NCI-H146 treated with DMSO at 0.1 percent for 48 hours (cell line): ENCODE results near the gene BIRC6.

Experiments used
- DNase-seq: peaks from one replicate; lab custom pipeline; 2025; ENCODE audit not compliant: unreplicated experiment; lab: John Stamatoyannopoulos, UW

The BIRC6 gene

GRCh38 chr2:32372519-32373182, 15.8 kb downstream of the BIRC6 start:
- no peak for DNase-seq

- DNase-seq, result no peak
Measured at GRCh38 chr2:32375228-32375892, 18.5 kb downstream of the BIRC6 start.

GRCh38 chr2:32376756-32377155, 19.9 kb downstream of the BIRC6 start:
- DNase-seq, result no peak

- DNase-seq, result no peak
Measured at GRCh38 chr2:32377928-32378327, 21.1 kb downstream of the BIRC6 start.

DNA sequence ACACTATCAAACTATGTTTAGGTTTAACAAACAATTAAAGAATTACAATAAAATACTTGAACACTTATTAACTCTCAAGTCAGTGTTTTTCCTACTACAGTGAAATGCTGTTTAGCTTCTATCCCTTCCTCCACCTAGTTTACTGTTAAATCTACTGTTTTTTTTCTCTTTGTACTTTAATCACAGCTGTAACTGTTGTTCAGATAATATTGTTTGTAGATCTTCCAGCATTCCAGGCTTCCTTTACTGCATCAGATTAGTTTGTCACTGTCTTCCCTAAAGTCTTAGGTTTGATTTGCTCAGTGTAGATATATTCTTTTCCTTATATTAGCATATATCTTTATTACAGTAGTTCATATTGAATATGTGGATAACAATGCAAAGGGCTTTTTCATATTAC, 22.5 kb downstream of the BIRC6 start:
- no peak for DNase-seq

GRCh38 chr2:32383858-32384257, 27.0 kb downstream of the BIRC6 start:
- no peak for DNase-seq

DNA sequence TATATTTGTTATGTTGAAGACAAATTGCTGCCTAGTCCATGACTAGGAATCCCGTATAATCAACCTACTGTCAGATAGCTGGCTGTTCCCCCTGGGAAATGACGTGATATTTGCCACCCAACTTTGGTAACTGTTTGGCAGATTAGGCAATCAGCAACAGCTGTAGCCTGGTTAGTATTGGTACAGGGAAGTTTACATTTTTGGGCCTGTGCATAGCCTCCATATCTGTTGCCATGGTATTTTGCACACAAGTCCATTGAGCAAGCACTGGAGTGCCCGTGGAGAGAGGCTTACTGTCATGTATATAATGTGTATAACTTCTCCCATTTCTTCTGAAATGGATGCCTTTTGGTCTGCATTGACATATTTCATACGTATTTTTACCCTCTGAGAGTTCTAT, 27.7 kb downstream of the BIRC6 start:
- no peak for DNase-seq

DNA sequence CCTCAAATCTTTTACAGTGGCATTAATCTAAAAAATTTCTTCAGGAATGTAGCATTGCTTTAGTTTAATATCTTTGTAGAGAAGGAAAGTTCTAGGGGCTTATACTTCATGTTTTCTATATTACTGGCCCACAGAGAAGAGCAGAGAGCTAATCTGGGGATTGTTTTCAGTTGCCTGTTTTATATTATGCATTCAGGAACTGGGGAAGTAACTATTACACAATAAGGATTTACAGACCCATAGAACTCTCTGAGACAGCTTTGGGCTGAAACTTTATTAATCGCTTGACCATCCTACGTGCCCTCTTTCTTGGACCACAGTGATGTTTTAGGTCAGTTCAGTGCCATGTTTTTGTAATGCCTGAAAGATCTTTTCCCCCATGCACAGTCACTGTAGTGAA, 29.9 kb downstream of the BIRC6 start:
- DNase-seq, result no peak

DNA sequence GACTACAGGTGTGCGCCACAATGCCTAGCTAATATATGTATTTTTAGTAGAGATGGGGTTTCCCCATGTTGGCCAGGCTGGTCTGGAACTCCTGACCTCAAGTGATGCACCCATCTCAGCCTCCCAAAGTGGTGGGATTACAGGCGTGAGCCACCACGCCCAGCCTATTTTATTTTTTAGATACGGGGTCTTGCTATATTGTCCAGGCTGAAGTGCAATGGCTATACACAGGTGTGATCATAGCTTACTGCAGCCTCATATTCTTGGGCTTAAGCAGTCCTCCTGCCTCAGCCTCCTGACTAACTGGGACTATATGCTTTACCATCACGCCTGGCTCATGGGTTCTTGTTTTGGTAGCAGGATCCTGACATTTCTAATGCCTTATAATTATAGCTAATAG, 42.4 kb downstream of the BIRC6 start:
- DNase-seq, result no peak

DNA sequence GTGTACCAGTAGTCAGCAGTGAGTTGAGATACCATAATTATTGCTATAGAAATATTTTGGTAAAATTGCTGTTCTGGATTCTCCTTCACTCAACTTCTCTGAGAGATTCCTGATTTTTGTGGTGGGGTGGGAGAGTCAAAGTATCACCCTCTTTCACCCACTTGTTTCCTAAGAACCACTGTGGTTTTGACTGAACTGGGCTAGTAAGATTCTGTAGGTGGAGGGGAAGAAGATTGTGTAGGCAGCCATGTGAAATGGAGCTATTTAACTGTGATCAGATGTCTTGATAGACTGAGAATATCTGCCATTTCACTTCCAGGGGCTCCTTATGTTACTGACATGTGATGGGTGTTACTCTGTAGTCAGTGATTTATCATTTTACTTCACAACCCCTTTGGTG, 45.3 kb downstream of the BIRC6 start:
- no peak for DNase-seq

GRCh38 chr2:32403782-32404181, 47.0 kb downstream of the BIRC6 start:
- no peak for DNase-seq

DNA sequence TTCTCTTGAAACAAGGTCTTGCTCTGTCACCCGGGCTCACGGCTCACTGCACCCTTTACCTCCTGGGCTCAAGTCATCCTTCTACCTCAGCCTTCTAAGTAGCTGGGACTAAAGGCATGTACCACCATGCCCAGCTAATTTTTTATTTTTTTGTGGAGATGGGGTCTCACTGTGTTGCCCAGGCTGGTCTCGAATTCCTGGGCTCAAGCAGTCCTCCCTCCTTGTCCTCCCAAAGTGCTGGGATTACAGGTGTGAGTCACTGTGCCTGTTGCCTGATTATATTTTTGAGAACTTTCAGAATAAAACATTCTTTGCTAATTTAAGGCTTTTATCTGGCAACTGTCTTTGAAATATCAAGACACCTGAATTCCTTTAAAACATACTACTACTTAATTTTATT, 47.9 kb downstream of the BIRC6 start:
- DNase-seq, result no peak

- no peak for DNase-seq
Measured at GRCh38 chr2:32416519-32416918, 59.7 kb downstream of the BIRC6 start.

GRCh38 chr2:32417659-32418058, 60.8 kb downstream of the BIRC6 start:
- no peak for DNase-seq

DNA sequence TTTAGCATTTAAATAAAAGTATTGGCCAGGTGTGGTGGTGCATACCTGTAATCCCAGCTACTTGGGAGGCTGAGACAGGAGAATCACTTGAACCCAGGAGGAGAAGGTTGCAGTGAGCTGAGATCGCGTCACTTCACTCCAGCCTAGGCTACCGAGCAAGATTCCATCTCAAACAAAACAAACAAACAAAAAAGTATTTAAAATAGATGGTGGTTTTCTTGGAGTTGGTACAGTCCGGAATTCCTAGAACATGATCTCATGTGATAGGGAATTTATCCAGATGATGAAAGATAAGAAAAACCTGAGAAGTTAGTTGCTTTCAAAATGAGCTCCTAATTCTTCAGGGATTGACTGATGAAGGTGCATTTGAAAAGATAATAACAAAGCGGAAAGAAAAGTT, 62.0 kb downstream of the BIRC6 start:
- DNase-seq, result no peak

- no peak for DNase-seq
Measured at GRCh38 chr2:32422133-32422532, 65.3 kb downstream of the BIRC6 start.

DNA sequence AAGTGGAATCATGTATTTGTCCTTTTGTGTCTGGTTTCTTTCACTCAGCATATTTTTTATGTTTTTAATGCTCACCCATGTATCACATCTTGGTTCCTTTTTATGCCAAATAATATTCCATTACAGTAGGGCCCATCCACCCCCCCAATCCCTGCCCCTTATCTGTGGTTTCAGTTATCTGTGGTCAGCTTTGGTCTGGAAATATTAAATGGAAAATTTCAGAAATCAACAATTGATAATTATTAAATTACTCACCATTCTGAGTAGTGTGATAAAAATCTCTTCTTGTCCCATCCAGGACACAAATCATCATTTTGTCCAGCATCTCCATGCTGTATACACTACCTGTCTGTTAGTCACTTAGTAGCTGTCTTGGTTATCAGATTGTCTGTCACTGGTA, 66.7 kb downstream of the BIRC6 start:
- no peak for DNase-seq

- no peak for DNase-seq
Measured at GRCh38 chr2:32424739-32425138, 67.9 kb downstream of the BIRC6 start.

DNA sequence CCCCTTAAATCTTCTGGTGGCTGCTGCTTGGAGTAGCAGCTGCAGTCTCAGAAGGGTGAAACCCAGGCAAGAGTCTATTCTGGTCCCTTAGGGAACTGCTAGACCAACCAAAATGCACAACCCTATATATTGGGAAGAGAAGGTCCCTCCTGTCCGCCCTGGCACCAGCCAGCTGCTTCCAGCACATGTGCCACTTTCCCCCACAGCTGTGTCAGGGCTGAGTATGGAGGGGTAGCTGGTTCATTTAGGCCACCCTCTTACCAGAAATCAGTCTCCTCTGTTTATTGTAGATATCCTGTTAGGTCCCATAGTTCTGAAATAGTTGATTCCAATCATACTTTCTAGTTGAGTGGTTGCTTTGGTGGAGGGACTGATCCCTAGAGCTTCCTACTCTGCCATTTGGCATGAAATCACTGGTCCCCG, 68.9 kb downstream of the BIRC6 start:
- DNase-seq, result no peak

- DNase-seq, result peak; percentile 68
Measured at GRCh38 chr2:32427672-32428610, 71.1 kb downstream of the BIRC6 start.

GRCh38 chr2:32430804-32431203, 74.0 kb downstream of the BIRC6 start:
- DNase-seq, result no peak

- no peak for DNase-seq
Measured at GRCh38 chr2:32436150-32436549, 79.3 kb downstream of the BIRC6 start.
